ENCODE data around the gene NBPF12.
A peak's percentile ranks its signal among the peaks of the same experiment; 100 is the strongest.
"Not testable (repeated sequence)": the region's sequence is repeated elsewhere in the genome, so short reads cannot be mapped to it uniquely, and the experiment has no call there.

NBPF12 gene, protein sequence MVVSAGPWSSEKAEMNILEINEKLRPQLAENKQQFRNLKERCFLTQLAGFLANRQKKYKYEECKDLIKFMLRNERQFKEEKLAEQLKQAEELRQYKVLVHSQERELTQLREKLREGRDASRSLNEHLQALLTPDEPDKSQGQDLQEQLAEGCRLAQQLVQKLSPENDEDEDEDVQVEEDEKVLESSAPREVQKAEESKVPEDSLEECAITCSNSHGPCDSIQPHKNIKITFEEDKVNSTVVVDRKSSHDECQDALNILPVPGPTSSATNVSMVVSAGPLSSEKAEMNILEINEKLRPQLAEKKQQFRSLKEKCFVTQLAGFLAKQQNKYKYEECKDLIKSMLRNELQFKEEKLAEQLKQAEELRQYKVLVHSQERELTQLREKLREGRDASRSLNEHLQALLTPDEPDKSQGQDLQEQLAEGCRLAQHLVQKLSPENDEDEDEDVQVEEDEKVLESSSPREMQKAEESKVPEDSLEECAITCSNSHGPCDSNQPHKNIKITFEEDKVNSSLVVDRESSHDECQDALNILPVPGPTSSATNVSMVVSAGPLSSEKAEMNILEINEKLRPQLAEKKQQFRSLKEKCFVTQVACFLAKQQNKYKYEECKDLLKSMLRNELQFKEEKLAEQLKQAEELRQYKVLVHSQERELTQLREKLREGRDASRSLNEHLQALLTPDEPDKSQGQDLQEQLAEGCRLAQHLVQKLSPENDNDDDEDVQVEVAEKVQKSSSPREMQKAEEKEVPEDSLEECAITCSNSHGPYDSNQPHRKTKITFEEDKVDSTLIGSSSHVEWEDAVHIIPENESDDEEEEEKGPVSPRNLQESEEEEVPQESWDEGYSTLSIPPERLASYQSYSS (N-terminal part only)

DNA sequence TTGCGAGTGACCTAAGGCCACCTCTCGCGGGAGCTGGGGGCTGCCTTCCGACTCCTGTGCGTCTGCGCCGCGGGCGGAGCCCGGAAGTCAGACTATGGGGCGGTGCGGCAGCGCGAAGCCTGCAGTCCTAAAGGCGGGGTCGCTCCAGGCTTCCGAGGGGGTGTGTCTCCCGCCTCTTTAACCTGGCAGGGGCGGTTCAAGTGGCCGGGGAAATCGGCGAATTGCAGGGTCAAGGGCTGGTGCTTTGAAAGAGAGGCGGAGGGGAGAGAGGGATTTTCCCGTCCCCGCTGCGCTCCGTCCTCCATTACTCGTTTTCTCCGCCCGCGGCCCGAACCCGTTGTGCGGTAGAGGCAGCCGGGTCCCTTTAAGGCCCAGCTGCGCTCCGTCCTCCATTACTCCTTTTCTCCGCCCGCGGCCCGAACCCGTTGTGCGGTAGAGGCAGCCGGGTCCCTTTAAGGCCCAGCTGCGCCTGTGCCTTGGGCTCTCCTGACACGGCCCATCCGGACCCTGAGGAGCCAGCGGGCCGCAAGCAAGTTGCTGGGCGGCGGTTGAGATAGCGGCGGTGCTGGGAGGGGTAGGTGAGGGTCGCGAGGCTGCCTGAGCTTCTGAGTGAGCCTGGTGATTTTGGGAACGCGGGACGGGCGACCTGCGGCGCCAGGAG lies at the start of gene NBPF12:
TSS of gene NBPF12 (plus strand) at position 83 of the 661 bp plus-strand sequence. CDS start 21,820 bp downstream, outside the sequence.
- peak; percentile 77 for DNase-seq (ENCODE audit: low read depth)

DNA sequence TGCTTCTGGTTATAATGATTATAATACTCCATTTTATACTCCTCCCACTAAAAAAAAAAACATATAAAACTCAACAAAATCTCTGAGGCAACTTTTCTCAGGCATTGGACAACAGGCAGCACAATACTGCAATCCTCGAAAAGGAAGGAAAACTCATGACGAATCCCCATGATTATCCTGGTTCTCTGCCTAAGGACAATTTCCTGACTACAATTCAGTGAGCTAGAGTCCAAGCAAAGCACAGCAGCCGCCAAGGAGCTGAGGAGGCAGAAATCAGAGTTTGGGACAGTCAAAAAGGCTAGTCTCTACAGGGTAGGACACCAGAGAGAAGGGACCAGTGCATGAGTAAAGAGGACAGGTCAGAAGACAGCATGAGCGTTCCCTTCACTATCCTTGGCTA lies 46.8 kb upstream of the NBPF12 start:
- DNase-seq (ENCODE audit: low read depth) = not testable (repeated sequence)

DNA sequence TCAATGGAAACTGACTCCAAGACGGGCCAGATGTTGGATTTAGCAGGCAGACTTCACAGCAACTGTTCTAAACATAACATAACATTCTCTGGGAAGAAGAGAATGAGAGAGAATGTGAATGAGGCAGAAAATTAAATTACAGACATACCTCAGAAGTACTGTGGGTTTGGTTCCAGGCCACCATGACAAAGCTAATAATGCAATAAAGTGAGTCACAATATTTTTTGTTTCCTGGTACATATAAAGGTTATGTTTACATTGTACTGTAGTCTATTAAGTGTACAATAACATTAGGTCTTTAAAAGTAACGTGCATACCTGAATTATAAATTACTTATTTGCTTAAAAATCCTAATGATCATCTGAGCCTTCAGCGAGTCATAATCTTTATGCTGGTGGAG lies 45.8 kb upstream of the NBPF12 start:
- DNase-seq (ENCODE audit: low read depth) = not testable (repeated sequence)

DNA sequence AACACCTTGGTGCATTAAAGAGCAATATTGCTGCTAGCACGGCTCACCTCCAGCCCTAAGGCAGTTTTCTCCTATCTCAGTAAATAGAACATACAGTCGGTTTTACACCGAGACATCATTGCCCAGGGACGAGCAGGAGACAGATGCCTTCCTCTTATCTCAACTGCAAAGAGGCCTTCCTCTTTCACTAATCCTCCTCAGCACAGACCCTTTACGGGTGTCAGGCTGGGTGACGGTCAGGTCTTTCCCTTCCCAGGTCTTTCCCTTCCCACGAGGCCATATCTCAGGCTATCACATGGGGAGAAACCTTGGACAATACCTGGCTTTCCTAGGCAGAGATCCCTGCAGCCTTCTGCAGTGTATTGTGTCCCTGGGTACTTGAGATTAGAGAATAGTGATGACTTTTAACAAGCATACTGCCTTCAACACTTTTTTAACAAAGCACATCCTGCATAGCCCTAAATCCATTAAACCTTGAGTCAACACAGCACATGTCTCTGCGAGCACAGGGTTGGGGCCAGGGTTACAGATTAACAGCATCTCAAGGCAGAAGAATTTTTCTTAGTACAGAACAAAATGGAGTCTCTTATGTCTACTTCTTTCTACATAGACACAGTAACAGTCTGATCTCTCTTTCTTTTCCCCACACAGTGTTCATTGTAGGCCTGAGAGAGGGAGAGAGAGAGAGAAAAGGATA lies 30.4 kb upstream of the NBPF12 start:
- not testable (repeated sequence) for DNase-seq (ENCODE audit: low read depth)

DNA sequence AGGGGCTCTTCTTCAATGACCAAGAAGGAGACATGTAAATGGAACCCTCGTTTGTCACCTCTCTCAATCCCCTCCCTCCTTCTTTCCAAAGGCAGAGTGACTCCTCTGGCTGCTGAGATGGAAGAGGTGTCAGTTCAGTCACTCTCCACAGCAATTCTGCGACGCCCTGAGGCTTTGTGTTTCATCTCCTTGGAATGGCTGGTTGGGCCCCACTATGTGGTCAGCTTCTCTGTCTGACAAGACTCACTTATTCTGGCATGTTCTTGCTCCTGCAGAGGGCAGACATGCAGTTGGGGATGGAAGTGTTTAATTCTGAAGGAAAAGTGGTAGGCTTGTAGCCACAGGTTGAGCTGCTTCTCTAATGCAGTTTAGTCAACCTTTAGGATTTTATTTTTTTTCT lies 25.1 kb upstream of the NBPF12 start:
- not testable (repeated sequence) for DNase-seq (ENCODE audit: low read depth)

DNA sequence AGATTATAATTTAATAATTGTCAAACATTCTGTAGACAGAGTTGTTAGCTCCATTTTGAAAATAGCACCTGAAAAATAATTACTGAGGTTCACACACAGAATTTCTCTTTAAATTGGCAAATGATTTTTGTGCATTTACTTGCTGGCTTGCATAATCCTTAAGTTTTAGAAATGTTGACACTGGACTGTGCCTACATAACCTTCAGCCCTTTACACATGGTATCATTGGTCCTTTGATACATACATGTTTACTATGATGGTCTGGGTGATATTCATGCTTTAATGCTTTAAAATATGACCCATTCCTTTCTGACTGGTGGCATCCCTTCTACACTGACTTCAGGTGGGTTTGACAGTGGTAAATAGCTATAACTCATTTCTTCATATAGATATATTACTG lies 17.3 kb upstream of the NBPF12 start:
- DNase-seq (ENCODE audit: low read depth) = not testable (repeated sequence)

DNA sequence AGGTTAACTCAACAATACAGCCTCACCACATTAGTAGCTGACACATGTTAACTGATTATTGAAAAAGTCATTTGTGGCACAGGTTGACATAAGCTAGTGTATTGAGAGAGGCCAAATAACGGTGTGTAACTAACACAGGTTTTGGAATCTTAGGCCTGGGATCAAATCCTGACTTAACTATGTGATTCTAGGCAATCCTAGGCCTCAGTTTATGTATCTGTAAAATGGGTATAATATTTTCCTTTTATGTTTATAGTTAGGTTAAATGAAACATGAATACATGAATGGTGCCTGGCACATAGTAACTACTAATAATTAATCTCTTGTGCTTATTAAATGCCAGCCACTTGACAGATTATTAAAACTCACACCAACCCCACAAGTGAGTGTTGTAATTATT lies 15.5 kb upstream of the NBPF12 start:
- DNase-seq (ENCODE audit: low read depth) = not testable (repeated sequence)

DNA sequence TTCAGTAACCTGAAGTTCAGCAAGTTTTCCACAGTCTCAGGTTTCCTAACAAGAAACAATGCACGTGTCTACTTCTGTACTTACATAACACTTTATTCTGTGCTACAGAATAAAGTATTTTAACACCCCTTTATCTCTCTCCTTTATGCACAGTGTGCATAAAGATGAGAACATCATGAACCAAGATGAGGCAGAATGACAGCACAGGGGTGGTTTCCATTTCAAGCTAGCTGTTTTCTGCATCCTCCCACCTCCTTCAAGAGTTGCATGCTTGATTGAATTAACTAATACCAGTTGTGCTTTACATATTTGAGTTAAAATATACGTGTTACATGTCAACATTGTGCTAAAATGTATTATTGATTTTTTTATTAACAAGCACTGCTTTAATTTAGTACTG lies 14.0 kb upstream of the NBPF12 start:
- DNase-seq (ENCODE audit: low read depth) = not testable (repeated sequence)

DNA sequence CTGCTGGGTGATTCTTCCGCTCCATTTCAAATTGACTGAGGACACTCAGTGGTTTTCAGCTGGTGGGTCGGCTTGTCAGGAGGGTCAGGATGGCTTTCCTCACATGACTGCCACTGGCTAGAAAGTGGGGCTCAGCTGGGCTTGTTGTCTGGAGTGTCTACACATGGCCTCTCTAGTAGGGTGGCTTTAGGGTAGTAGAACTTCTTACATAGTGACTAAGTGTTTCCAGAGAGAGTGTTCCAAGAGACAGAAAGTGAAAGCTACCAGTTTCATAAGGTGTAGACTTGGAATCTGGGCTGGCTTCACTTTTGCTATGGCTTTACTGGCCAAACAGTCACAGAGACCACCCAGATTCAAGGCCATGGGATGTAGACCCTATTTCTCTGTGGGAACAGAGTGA lies 11.7 kb upstream of the NBPF12 start:
- not testable (repeated sequence) for DNase-seq (ENCODE audit: low read depth)

DNA sequence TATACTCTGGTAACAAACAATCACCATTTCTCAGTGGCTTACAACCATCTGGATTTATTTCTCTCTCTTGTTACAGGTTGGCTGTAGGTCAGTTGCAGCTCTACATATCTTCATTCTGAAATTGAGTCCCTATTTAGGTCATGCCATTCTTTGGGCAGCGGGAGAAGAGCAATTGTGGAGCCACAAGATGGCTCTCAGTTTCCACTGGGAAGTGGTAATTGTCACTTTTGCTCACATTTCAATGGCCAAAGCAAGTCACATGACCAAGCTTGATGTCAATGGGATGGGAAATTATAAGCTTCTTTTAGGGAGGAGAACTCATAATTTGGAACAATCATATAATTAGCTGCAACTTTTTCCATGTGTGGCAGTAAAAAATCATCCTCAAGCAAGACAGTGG lies 7.9 kb upstream of the NBPF12 start:
- DNase-seq (ENCODE audit: low read depth) = not testable (repeated sequence)

DNA sequence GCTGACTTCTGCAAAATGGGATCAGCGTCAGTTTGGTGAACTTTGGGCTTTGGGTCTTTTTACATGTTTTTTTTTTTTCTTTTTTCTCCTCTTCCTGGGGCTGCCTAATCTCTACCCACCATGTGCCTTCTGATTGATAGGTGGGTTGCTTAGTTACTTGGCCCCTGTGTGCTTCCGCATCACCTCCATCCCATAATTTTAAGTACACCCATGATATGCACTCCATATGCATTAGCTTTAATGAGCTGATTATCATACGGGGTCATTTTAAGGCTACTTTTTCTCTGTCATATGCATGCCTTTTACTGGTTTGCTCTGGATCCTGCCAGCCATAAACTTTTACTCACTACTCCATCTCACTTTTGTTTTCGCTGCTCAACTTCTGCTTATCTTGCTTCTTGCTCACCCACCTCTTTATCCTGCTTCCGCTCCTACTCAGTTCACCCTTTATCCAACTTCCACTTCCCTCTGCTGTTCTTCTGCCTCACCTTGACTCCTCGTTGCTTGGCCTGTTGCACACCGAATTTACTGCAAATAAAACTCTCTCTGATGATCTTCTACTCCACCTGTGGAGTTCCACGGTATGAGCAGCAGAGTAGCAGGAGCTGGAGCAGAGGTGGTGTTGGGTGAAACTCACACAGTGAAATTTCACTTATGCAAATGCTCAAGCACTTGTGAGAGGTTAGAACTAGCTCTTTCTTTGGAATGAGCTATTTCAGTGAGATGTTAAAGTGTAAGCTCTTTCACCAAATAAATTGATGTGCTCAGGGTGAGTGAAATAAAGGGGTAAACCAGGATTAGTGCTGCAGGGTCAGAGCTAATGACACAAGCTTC lies 3.5 kb upstream of the NBPF12 start:
- DNase-seq (ENCODE audit: low read depth) = not testable (repeated sequence)

DNA sequence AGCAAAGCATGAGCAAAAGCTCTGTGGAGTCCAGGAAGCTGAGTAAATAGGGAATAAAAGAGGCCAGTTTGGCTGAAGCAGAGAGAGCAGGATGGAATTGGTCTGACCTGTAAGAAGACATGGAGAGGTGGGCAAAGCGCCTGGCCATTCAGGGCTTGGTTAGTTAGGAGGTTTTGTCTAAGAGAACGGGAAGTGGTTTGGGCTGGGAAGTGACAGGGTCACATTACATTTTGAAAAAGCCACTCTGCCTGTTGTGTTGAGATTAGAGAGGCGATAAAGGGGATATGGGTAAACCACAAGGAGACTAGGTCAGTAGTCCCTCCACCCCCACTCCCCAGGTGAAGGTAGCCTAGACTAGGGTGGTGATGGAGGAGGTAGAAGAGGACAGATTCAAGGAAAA lies 662 bp upstream of the NBPF12 start:
- DNase-seq (ENCODE audit: low read depth) = not testable (repeated sequence)

DNA sequence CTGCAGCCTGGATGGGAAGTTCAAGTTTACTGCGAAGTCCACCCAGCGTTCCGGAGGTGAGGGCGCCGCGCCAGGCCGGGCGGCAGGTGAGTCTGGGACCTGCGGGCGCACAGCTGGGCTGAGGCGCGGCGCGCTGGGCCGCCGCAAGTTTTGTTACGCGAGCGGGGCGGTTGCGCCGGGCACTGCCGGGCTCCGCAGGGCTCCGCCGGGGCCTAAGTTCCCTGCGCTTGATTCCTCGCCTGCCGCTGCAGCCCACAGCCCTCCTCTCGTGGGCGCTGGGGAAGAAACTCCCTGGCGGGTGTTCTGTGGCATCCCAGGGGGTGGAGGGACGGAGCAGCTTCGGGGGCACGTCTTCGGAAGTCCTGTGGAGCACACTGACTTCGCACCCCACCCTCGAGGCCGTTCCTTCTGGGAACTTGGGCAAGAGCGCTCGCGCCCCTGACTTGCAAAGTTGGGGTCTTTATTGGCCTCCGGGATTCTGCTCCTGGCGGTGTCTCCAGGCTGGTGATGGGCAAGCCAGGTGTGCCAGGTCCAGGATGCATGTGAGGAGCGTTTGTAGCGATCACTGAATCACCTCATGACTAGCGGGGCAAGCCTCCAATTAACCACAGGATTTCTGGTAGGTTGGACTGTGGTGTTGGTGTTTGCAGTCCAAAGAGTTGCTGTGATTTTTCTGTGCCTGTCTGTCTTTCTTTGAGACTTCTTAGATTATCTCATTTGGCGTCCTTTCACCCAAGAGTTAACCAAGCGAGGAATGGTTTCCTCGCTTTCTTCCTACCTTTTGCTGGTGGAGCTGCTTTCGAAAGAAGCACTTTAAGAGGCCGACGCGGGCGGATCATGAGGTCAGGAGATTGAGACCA lies 1.0 kb downstream of the NBPF12 start:
- DNase-seq (ENCODE audit: low read depth) = not testable (repeated sequence)

DNA sequence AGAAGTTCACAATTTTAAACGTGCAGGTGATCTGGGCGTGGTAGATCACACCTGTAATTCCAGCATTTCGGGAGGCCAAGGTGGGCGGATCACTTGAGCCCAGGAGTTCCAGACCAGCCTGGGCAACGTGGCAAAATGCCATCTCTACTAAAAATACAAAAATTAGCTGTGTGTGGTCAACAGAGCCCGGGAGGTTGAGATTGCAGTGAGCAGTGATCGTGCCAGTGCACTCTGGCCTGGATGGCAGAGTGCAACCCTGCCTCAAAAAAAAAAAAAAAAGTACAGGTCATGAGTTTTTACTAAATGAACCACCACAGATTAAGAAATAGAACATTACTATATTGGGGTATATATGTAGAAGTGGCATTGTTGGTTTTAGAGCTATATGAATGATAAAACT lies 2.2 kb downstream of the NBPF12 start:
- DNase-seq (ENCODE audit: low read depth) = not testable (repeated sequence)

DNA sequence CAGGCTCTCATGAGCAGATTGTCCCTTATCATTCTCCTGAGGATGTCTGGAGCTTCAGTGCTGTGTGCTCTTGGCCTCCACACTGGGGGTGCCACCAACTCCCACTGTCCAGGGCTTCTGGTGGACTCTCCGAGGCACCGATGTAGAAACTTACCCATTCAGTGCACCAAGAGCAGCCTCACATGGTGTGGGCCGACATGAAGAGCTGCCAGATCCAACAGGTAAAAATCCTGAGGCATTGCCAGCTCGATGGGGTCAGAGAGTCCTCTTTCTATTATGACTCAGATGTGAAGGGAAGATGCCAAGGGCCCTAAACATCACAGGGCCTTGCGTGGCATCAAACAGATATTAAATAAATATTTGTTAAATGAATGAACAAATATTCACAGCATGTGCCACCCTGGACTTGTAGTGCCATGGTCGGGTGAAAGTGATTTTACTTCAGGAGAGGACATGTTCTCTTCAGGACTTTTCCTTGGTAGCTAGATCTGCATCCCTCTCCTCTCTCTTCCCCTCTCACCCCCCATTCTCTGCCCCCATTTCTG lies 5.3 kb downstream of the NBPF12 start:
- not testable (repeated sequence) for DNase-seq (ENCODE audit: low read depth)

DNA sequence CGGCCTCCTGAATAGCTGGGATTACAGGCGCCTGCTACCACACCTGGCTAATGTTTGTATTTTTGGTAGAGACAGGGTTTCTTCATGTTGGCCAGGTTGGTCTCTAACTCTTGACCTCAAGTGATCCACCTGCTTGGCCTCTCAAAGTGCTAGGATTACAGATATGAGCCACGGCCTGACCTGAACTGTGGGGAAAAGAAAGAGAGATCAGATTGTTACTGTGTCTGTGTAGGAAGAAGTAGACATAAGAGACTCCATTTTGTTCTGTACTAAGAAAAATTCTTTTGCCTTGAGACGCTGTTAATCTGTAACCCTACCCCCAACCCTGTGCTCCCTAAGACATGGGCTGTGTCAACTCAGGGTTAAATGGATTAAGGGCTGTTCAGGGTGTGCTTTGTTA lies 10.0 kb downstream of the NBPF12 start:
- not testable (repeated sequence) for DNase-seq (ENCODE audit: low read depth)

DNA sequence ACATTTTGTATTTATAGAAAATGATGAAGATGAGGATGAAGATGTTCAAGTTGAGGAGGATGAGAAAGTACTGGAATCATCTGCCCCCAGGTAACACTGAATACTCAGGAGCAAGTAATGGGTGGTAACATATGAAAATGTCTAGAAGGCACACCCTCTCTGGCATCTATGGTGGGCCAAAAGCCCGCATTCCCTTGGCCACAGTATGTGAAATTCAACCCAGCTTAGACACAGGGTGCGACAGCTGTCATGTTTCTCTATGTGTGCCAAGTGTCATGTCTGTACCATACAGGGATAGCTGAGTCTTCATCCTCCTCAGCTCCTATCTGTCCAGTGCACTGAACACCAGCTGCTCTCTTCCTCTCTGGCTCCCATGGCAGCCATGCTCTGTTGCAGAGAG lies 26.2 kb downstream of the NBPF12 start:
- DNase-seq (ENCODE audit: low read depth) = not testable (repeated sequence)

DNA sequence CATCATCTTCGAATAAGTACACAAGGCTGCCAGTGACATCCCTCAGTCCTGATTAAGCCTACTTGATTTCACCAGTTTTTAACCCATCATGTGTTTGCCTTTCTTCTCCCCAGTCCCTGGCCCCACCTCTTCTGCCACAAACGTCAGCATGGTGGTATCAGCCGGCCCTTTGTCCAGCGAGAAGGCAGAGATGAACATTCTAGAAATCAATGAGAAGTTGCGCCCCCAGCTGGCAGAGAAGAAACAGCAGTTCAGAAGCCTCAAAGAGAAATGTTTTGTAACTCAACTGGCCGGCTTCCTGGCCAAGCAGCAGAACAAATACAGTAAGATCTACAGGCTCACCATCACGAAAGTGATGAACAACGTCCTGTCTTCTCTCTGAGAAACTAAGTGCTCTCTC lies 28.2 kb downstream of the NBPF12 start:
- not testable (repeated sequence) for DNase-seq (ENCODE audit: low read depth)

DNA sequence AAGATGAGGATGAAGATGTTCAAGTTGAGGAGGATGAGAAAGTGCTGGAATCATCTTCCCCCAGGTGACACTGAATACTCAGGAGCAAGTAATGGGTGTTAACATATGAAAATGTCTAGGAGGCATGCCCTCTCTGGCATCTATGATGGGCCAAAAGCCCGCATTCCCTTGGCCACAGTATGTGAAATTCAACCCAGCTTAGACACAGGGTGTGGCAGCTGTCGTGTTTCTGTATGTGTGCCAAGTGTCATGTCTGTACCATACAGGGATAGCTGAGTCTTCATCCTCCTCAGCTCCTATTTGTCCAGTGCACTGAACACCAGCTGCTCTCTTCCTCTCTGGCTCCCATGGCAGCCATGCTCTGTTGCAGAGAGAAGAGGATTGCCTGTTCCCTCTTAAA lies 32.5 kb downstream of the NBPF12 start:
- not testable (repeated sequence) for DNase-seq (ENCODE audit: low read depth)

Data from activated T-cell treated with anti-CD3 and anti-CD28 coated beads for 24 hours (primary cell).